Measurements from ENCODE around the gene CBLB. TPM values are rescaled to one million over a fixed set of nuclear protein-coding genes. Genes with fewer than 3 reads are reported as not detected.

The CBLB gene
- total and polyA plus RNA-seq, 2 experiments from 2014 or later: 20.5 to 47.7 TPM

- H3K79me2 ChIP-seq (replicated peaks; ENCODE audit: insufficient read depth): 0 out of 2 replicates have a peak, but pooled peaks cover 3% of the 10 kb centered on the region
- Mint-ChIP-seq H3K4me3 (no peak overlapping the region), H3K36me3 (ENCODE audit: low read depth) (peaks cover 16% of the 10 kb centered on the region; the same call in 2 of the 3 replicates), H3K4me1 (peaks cover 13% of the 10 kb centered on the region), H3K27ac (no peak overlapping the region), H3K27me3 (ENCODE audit: insufficient read depth, low read depth, poor library complexity) (no peaks in the 10 kb centered on the region), H3K9me3 (no peaks in the 10 kb centered on the region)
- H3K4me3 ChIP-seq: no peak overlapping the region
- no peaks in the 10 kb centered on the region for H3K27me3 ChIP-seq (ENCODE audit: insufficient read depth)
- DNase-seq (ENCODE audit: low spot score) (no peak), ATAC-seq (no peak)
- peaks cover 27% of the 10 kb centered on the region for H3K4me1 ChIP-seq (ENCODE audit: insufficient read depth)
- no peaks in the 10 kb centered on the region for H3K36me3 ChIP-seq (ENCODE audit: insufficient read depth)
- H4K20me1 ChIP-seq (replicated peaks; ENCODE audit: insufficient read depth): 0 out of 2 replicates have a peak, but pooled peaks cover 5% of the 10 kb centered on the region
- H3K27ac ChIP-seq (ENCODE audit: low read depth): no peak overlapping the region
- H3K4me2 ChIP-seq: no peak overlapping the region
- H2AFZ ChIP-seq: no peak overlapping the region
- TF ChIP-seq POLR2AphosphoS5 (IDR thresholded peaks at IDR 0.05; ENCODE audit: low read depth) (no peak), NANOG (IDR thresholded peaks at IDR 0.05; ENCODE audit: borderline replicate concordance) (no peak), ZNF331 (CRISPR knock-in tag; IDR thresholded peaks at IDR 0.05; ENCODE audit: low read depth) (no peak), CREB1 (CRISPR knock-in tag; IDR thresholded peaks at IDR 0.05; ENCODE audit: low read depth) (no peak), ZNF114 (CRISPR knock-in tag; IDR thresholded peaks at IDR 0.05) (no peak), JUNB (IDR thresholded peaks at IDR 0.05; ENCODE audit: unreplicated experiment) (no peak), ETS1 (IDR thresholded peaks at IDR 0.05) (no peak), STAT1 (IDR thresholded peaks at IDR 0.05; ENCODE audit: unreplicated experiment) (no peak), EZH2 (IDR thresholded peaks at IDR 0.05; ENCODE audit: low read depth, unreplicated experiment) (no peak), EZH2phosphoT487 (IDR thresholded peaks at IDR 0.05; ENCODE audit: unreplicated experiment) (no peak)
- TF ChIP-seq, protein P1, sequence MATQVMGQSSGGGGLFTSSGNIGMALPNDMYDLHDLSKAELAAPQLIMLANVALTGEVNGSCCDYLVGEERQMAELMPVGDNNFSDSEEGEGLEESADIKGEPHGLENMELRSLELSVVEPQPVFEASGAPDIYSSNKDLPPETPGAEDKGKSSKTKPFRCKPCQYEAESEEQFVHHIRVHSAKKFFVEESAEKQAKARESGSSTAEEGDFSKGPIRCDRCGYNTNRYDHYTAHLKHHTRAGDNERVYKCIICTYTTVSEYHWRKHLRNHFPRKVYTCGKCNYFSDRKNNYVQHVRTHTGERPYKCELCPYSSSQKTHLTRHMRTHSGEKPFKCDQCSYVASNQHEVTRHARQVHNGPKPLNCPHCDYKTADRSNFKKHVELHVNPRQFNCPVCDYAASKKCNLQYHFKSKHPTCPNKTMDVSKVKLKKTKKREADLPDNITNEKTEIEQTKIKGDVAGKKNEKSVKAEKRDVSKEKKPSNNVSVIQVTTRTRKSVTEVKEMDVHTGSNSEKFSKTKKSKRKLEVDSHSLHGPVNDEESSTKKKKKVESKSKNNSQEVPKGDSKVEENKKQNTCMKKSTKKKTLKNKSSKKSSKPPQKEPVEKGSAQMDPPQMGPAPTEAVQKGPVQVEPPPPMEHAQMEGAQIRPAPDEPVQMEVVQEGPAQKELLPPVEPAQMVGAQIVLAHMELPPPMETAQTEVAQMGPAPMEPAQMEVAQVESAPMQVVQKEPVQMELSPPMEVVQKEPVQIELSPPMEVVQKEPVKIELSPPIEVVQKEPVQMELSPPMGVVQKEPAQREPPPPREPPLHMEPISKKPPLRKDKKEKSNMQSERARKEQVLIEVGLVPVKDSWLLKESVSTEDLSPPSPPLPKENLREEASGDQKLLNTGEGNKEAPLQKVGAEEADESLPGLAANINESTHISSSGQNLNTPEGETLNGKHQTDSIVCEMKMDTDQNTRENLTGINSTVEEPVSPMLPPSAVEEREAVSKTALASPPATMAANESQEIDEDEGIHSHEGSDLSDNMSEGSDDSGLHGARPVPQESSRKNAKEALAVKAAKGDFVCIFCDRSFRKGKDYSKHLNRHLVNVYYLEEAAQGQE (IDR thresholded peaks at IDR 0.05; ENCODE audit: unreplicated experiment): no peak
- TF ChIP-seq, protein P2, sequence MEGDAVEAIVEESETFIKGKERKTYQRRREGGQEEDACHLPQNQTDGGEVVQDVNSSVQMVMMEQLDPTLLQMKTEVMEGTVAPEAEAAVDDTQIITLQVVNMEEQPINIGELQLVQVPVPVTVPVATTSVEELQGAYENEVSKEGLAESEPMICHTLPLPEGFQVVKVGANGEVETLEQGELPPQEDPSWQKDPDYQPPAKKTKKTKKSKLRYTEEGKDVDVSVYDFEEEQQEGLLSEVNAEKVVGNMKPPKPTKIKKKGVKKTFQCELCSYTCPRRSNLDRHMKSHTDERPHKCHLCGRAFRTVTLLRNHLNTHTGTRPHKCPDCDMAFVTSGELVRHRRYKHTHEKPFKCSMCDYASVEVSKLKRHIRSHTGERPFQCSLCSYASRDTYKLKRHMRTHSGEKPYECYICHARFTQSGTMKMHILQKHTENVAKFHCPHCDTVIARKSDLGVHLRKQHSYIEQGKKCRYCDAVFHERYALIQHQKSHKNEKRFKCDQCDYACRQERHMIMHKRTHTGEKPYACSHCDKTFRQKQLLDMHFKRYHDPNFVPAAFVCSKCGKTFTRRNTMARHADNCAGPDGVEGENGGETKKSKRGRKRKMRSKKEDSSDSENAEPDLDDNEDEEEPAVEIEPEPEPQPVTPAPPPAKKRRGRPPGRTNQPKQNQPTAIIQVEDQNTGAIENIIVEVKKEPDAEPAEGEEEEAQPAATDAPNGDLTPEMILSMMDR (conservative IDR thresholded peaks at IDR 0.05; ENCODE audit: low read depth in 2 of 2): no peak
- TF ChIP-seq, protein P3, sequence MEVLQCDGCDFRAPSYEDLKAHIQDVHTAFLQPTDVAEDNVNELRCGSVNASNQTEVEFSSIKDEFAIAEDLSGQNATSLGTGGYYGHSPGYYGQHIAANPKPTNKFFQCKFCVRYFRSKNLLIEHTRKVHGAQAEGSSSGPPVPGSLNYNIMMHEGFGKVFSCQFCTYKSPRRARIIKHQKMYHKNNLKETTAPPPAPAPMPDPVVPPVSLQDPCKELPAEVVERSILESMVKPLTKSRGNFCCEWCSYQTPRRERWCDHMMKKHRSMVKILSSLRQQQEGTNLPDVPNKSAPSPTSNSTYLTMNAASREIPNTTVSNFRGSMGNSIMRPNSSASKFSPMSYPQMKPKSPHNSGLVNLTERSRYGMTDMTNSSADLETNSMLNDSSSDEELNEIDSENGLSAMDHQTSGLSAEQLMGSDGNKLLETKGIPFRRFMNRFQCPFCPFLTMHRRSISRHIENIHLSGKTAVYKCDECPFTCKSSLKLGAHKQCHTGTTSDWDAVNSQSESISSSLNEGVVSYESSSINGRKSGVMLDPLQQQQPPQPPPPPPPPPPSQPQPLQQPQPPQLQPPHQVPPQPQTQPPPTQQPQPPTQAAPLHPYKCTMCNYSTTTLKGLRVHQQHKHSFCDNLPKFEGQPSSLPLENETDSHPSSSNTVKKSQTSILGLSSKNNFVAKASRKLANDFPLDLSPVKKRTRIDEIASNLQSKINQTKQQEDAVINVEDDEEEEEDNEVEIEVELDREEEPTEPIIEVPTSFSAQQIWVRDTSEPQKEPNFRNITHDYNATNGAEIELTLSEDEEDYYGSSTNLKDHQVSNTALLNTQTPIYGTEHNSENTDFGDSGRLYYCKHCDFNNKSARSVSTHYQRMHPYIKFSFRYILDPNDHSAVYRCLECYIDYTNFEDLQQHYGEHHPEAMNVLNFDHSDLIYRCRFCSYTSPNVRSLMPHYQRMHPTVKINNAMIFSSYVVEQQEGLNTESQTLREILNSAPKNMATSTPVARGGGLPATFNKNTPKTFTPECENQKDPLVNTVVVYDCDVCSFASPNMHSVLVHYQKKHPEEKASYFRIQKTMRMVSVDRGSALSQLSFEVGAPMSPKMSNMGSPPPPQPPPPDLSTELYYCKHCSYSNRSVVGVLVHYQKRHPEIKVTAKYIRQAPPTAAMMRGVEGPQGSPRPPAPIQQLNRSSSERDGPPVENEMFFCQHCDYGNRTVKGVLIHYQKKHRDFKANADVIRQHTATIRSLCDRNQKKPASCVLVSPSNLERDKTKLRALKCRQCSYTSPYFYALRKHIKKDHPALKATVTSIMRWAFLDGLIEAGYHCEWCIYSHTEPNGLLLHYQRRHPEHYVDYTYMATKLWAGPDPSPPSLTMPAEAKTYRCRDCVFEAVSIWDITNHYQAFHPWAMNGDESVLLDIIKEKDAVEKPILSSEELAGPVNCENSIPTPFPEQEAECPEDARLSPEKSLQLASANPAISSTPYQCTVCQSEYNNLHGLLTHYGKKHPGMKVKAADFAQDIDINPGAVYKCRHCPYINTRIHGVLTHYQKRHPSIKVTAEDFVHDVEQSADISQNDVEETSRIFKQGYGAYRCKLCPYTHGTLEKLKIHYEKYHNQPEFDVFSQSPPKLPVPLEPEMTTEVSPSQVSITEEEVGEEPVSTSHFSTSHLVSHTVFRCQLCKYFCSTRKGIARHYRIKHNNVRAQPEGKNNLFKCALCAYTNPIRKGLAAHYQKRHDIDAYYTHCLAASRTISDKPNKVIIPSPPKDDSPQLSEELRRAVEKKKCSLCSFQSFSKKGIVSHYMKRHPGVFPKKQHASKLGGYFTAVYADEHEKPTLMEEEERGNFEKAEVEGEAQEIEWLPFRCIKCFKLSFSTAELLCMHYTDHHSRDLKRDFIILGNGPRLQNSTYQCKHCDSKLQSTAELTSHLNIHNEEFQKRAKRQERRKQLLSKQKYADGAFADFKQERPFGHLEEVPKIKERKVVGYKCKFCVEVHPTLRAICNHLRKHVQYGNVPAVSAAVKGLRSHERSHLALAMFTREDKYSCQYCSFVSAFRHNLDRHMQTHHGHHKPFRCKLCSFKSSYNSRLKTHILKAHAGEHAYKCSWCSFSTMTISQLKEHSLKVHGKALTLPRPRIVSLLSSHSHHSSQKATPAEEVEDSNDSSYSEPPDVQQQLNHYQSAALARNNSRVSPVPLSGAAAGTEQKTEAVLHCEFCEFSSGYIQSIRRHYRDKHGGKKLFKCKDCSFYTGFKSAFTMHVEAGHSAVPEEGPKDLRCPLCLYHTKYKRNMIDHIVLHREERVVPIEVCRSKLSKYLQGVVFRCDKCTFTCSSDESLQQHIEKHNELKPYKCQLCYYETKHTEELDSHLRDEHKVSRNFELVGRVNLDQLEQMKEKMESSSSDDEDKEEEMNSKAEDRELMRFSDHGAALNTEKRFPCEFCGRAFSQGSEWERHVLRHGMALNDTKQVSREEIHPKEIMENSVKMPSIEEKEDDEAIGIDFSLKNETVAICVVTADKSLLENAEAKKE (CRISPR knock-in tag; IDR thresholded peaks at IDR 0.05): no peak
- H3K9me2 ChIP-seq (ENCODE audit: insufficient read depth): no peaks in the 10 kb centered on the region
- no peaks in the 10 kb centered on the region for H3F3A ChIP-seq (replicated peaks; ENCODE audit: low read depth)
Measured at GRCh38 chr3:105844704-105845103, 24.1 kb downstream of the CBLB start.

Measured in GM23338 (cell line).